ENCODE results near the gene H3-3A. TPM values are rescaled to one million over a fixed set of nuclear protein-coding genes. Genes with fewer than 3 reads are reported as not detected.

H3-3A gene
- total RNA-seq, 1 experiment from 2014 or later, result 1,129 TPM

GRCh38 chr1:226063977-226064815 lies 1.7 kb downstream of the H3-3A start:
- H4K20me1 ChIP-seq (ENCODE audit: control insufficient read depth, insufficient read depth, insufficient read length), result no peaks in the 10 kb centered on the region
- no CpG with 5 or more reads among the region's 17 CpGs for WGBS (ENCODE audit: extremely low coverage, insufficient read length, low lambda C conversion rate)
- peak overlapping the region; percentile 98 to 99 (median 98); a peak in 6 of 7 replicates for H3K27ac Mint-ChIP-seq

More at GRCh38 chr1:226063977-226064815, 1.7 kb downstream of the H3-3A start:
- Histone ChIP-seq H3K9me3 (ENCODE audit: control insufficient read depth, low read depth, low read length) (no peaks in the 10 kb centered on the region), H2BK15ac (ENCODE audit: low read depth, low read length) (no peak overlapping the region), H3K23ac (ENCODE audit: insufficient read length, low read depth, low read length) (peak overlapping the region; percentile 58), H3K56ac (ENCODE audit: insufficient read length, low read depth, low read length) (no peak overlapping the region), H2BK12ac (ENCODE audit: insufficient read length, low read depth, low read length) (no peak overlapping the region), H4K91ac (ENCODE audit: insufficient read length, low read depth, low read length) (no peak overlapping the region), H2AK5ac (ENCODE audit: insufficient read length, low read length) (no peak overlapping the region), H3K4ac (ENCODE audit: low read depth, low read length) (no peak overlapping the region), H4K8ac (replicated peaks; ENCODE audit: insufficient read length, low read depth, low read length) (no peak overlapping the region), H2AFZ (ENCODE audit: low read length) (no peak overlapping the region), H3K9ac (ENCODE audit: extremely low read depth, insufficient read length, low read length) (peak overlapping the region; percentile 100), H2BK5ac (ENCODE audit: insufficient read length, low read length) (no peak overlapping the region), H3K27ac (ENCODE audit: insufficient read length, low read depth, low read length) (peak overlapping the region; percentile 96), H2BK120ac (ENCODE audit: low read depth, low read length, poor library complexity, severe bottlenecking) (no peak overlapping the region), H3K23me2 (ENCODE audit: insufficient read length, low read depth, low read length, poor library complexity, severe bottlenecking) (peaks cover 13% of the 10 kb centered on the region), H3T11ph (ENCODE audit: low read length) (no peak overlapping the region), H3K4me1 (ENCODE audit: insufficient read depth, low read length) (no peaks in the 10 kb centered on the region), H2BK20ac (ENCODE audit: low read depth, low read length, poor library complexity, severe bottlenecking) (no peak overlapping the region), H3K79me1 (ENCODE audit: insufficient read depth, low read depth, low read length, poor library complexity, severe bottlenecking) (peaks cover 2% of the 10 kb centered on the region), H4K5ac (ENCODE audit: insufficient read length, low read depth, low read length) (no peak overlapping the region), H3K79me2 (ENCODE audit: insufficient read depth, low read length) (peaks cover 45% of the 10 kb centered on the region), H3K27me3 (ENCODE audit: insufficient read depth, low read length) (no peaks in the 10 kb centered on the region), H3K4me2 (ENCODE audit: insufficient read depth, insufficient read length, low read length) (peak overlapping the region; percentile 81), H3K18ac (ENCODE audit: insufficient read length, low read depth, low read length) (no peak overlapping the region), H3K14ac (ENCODE audit: insufficient read depth, low read length) (peak overlapping the region; percentile 99; the same call in 1 of the 2 replicates)
- Mint-ChIP-seq H3K9me3 (peaks cover 0 to 7% of the 10 kb centered on the region in 2 experiments; a peak in 2 of 5 replicates), H3K27me3 (ENCODE audit: low read depth) (no peaks in the 10 kb centered on the region; the same call in 1 of the 2 replicates), H3K4me3 (peak overlapping the region; percentile 99 to 100), H3K4me1 (peaks cover 29 to 43% of the 10 kb centered on the region in 2 experiments), H3K36me3 (ENCODE audit: insufficient read depth in 1 of 3, low read depth in 3 of 3) (peaks cover 51 to 72% (median 69%) of the 10 kb centered on the region in 3 experiments)
- no peak for DNase-seq
- TF ChIP-seq CTCF (conservative IDR thresholded peaks at IDR 0.05), result peak; percentile 71
